ENCODE measurements around the gene SOCS6.

- no peak for TF ChIP-seq CTCF (IDR thresholded peaks at IDR 0.05)
- no peak for TF ChIP-seq EZH2 (IDR thresholded peaks at IDR 0.05; ENCODE audit: borderline replicate concordance, insufficient read depth, low read depth, low read length, poor library complexity, severe bottlenecking)
Measured at GRCh38 chr18:70321616-70322015, 32.8 kb downstream of the SOCS6 start.

All from B cell (primary cell).